Right cardiac atrium (tissue), 5 donors: ENCODE data around the gene TSPAN18. TPM values are rescaled to one million over a fixed set of nuclear protein-coding genes. Genes with fewer than 3 reads are reported as not detected.
A peak's percentile ranks its signal among the peaks of the same experiment; 100 is the strongest.

Experiments
- ATAC-seq, 2 donors: fragments of 200-7000 bp; cut with Tn5 transposase; one replicate each; pipeline versions ENCODE4 v1.8.0 to v1.9.1; 2020; ENCODE audit warnings: moderate library complexity in 2 of 2, mild to moderate bottlenecking in 1 of 2
- DNase-seq, 3 donors: peaks; one replicate each; pipeline ENCODE4 v3.0.0-alpha.2; 2020
- H3K27ac ChIP-seq: one replicate; pipeline ENCODE4 v1.5.1; 2013; ENCODE audit warnings: mild to moderate bottlenecking, low read length, control low read depth, moderate library complexity
- H3K27me3 ChIP-seq: one replicate; pipeline ENCODE4 v1.6.1; 2013; ENCODE audit not compliant: control insufficient read depth, insufficient read depth
- H3K4me1 ChIP-seq: one replicate; pipeline ENCODE4 v1.6.1; 2013; ENCODE audit warnings: low read length; ENCODE audit not compliant: control insufficient read depth, insufficient read depth
- H3K4me3 ChIP-seq: one replicate; pipeline ENCODE4 v1.5.1; 2013; ENCODE audit warnings: low read length, control low read depth
- H3K9me3 ChIP-seq: one replicate; pipeline ENCODE4 v1.6.1; 2013; ENCODE audit warnings: low read length; ENCODE audit not compliant: control insufficient read depth
- WGBS: extraction: QIAGEN DNeasy Blood & Tissue Kit; methylation state at CpG from one replicate; pipeline ENCODE4 v1.1.7; 2013; 5-methylcytosine and 5-hydroxymethylcytosine counted together
- intact Hi-C, 4 donors: fragments of 100-400 bp; cut with DNase I; formaldehyde crosslinking; loops; one replicate each; pipeline versions ENCODE4 v1.11.0 to v1.14.0; 2022 to 2023
- polyA plus RNA-seq: library from polyadenylated mRNA; stranded (reverse); fragments of 200-250 nt; gene quantifications from one replicate; pipeline ENCODE4 v1.2.3, GENCODE V29; 2013
- total RNA-seq, 4 donors: library from RNA; stranded (reverse); fragmentation: NEBNext Ultra II Directional; extraction: Animal tissue kit (Norgen Biotek cat#: 25700); gene quantifications; one replicate each; pipeline ENCODE4 v1.2.1, GENCODE V29; 2021
- donor health status: healthy with polysubstance abuse.
- donor health status: DM: no; HTN: yes; CAD: no.
- donor health status: DM: no; HTN: no; CAD: no.
- donor health status: DM: no; HTN: yes; CAD: no; lungs with severe emphysema.
- donor health status: DM: yes; HTN: yes; CAD: no.

Gene TSPAN18
- total and polyA plus RNA-seq, 5 donors = 120 to 236 (median 192) TPM

GRCh38 chr11:44910591-44910990, 183.8 kb downstream of the TSPAN18 start:
- H3K4me3 ChIP-seq = no peak overlapping the region
- H3K9me3 ChIP-seq = no peaks in the 10 kb centered on the region
- peaks cover 2% of the 10 kb centered on the region for H3K4me1 ChIP-seq
- DNase-seq (no peak), ATAC-seq (no peak)
- intact Hi-C loops = loop anchor here (2.0 to 10.0 kb wide), 5 partner anchors 183 to 356 kb away; partner anchors contain the start of genes TSPAN18 (in 2 of the 4) and CD82 (in 1 of the 4)
- no peaks in the 10 kb centered on the region for H3K27me3 ChIP-seq
- H3K27ac ChIP-seq = no peak overlapping the region
- 85% methylated on average over 9 of the region's 9 CpGs for WGBS

- peak overlapping the region; percentile 33 for H3K27ac ChIP-seq
- intact Hi-C loops = loop anchor here (1.0 to 10.0 kb wide), 6 partner anchors 184 to 356 kb away; partner anchors contain the start of genes TSPAN18 (in 2 of the 4) and CD82 (in 1 of the 4)
- H3K4me1 ChIP-seq = peaks cover 2% of the 10 kb centered on the region
- WGBS = 21% methylated on average over 24 of the region's 24 CpGs
- H3K4me3 ChIP-seq = no peak overlapping the region
- H3K9me3 ChIP-seq = no peaks in the 10 kb centered on the region
- no peaks in the 10 kb centered on the region for H3K27me3 ChIP-seq
- DNase-seq (peak; percentile 85 to 91 (median 87)), ATAC-seq (peak; percentile 78 to 83)
Observed at GRCh38 chr11:44911029-44911814, 184.5 kb downstream of the TSPAN18 start.

- intact Hi-C loops = loop anchor here (5.0 to 10.0 kb wide), 4 partner anchors 185 to 358 kb away; partner anchors contain the start of genes TSPAN18 (in 2 of the 4) and CD82 (in 1 of the 4)
- Histone ChIP-seq H3K27me3 (no peaks in the 10 kb centered on the region), H3K9me3 (no peaks in the 10 kb centered on the region), H3K27ac (no peak overlapping the region), H3K4me3 (no peak overlapping the region), H3K4me1 (peaks cover 2% of the 10 kb centered on the region)
- DNase-seq (peak in 2 of 3 donors; percentile 64 to 72), ATAC-seq (peak in 1 of 2 donors; percentile 47)
- 73% methylated on average over 12 of the region's 12 CpGs for WGBS
Observed at GRCh38 chr11:44912270-44912987, 185.7 kb downstream of the TSPAN18 start.

- DNase-seq (no peak), ATAC-seq (no peak)
- Histone ChIP-seq H3K27me3 (no peaks in the 10 kb centered on the region), H3K4me3 (no peak overlapping the region), H3K27ac (no peak overlapping the region), H3K4me1 (peaks cover 2% of the 10 kb centered on the region), H3K9me3 (no peaks in the 10 kb centered on the region)
- intact Hi-C loops = loop anchor here (5.0 to 10.0 kb wide), 4 partner anchors 186 to 359 kb away; partner anchors contain the start of genes TSPAN18 (in 2 of the 4) and CD82 (in 1 of the 4)
Observed at GRCh38 chr11:44913502-44913901, 186.7 kb downstream of the TSPAN18 start.

GRCh38 chr11:44914105-44914504, 187.3 kb downstream of the TSPAN18 start:
- DNase-seq (no peak), ATAC-seq (no peak)
- H3K4me1 ChIP-seq = peaks cover 2% of the 10 kb centered on the region
- no peaks in the 10 kb centered on the region for H3K27me3 ChIP-seq
- intact Hi-C loops = loop anchor here (5.0 to 10.0 kb wide), 4 partner anchors 187 to 359 kb away; partner anchors contain the start of genes TSPAN18 (in 2 of the 4) and CD82 (in 1 of the 4)
- 79% methylated on average over 2 of the region's 2 CpGs for WGBS
- no peaks in the 10 kb centered on the region for H3K9me3 ChIP-seq
- no peak overlapping the region for H3K27ac ChIP-seq
- H3K4me3 ChIP-seq = no peak overlapping the region

- 87% methylated on average over 10 of the region's 10 CpGs for WGBS
- Histone ChIP-seq H3K4me3 (no peak overlapping the region), H3K27me3 (no peaks in the 10 kb centered on the region), H3K4me1 (peaks cover 2% of the 10 kb centered on the region), H3K27ac (no peak overlapping the region), H3K9me3 (no peaks in the 10 kb centered on the region)
- DNase-seq (peak in 1 of 3 donors; percentile 28), ATAC-seq (no peak)
- intact Hi-C loops = loop anchor here (10.0 kb wide), 2 partner anchors 350 to 360 kb away; partner anchors contain the start of gene CD82 (in 1 of the 4)
Observed at GRCh38 chr11:44915004-44915403, 188.2 kb downstream of the TSPAN18 start.

GRCh38 chr11:44915621-44916020, 188.9 kb downstream of the TSPAN18 start:
- Histone ChIP-seq H3K27me3 (no peaks in the 10 kb centered on the region), H3K9me3 (no peaks in the 10 kb centered on the region), H3K4me3 (no peak overlapping the region), H3K27ac (no peak overlapping the region), H3K4me1 (peaks cover 2% of the 10 kb centered on the region)
- ATAC-seq = no peak
- peak in 1 of 3 donors; percentile 23 for DNase-seq
- intact Hi-C loops = loop anchor here (10.0 kb wide), 2 partner anchors 351 to 361 kb away; partner anchors contain the start of gene CD82 (in 1 of the 4)
- WGBS = 61% methylated on average over 10 of the region's 10 CpGs

- H3K27me3 ChIP-seq = no peaks in the 10 kb centered on the region
- H3K4me3 ChIP-seq = no peak overlapping the region
- WGBS = 57% methylated on average over 8 of the region's 8 CpGs
- DNase-seq = no peak
- H3K9me3 ChIP-seq = no peaks in the 10 kb centered on the region
- intact Hi-C loops = loop anchor here (10.0 kb wide), 2 partner anchors 352 to 362 kb away; partner anchors contain the start of gene CD82 (in 1 of the 4)
- ATAC-seq = no peak
- H3K4me1 ChIP-seq = no peaks in the 10 kb centered on the region
- peak overlapping the region; percentile 73 for H3K27ac ChIP-seq
Observed at GRCh38 chr11:44916331-44916730, 189.6 kb downstream of the TSPAN18 start.

- peak in 2 of 3 donors; percentile 43 to 54 for DNase-seq
- intact Hi-C loops = loop anchor here (10.0 kb wide), 2 partner anchors 352 to 362 kb away; partner anchors contain the start of gene CD82 (in 1 of the 4)
- Histone ChIP-seq H3K27ac (peak overlapping the region; percentile 76), H3K27me3 (no peaks in the 10 kb centered on the region), H3K4me3 (no peak overlapping the region), H3K4me1 (no peaks in the 10 kb centered on the region), H3K9me3 (no peaks in the 10 kb centered on the region)
- 80% methylated on average over 10 of the region's 10 CpGs for WGBS
- ATAC-seq = peak; percentile 38 to 60
Observed at GRCh38 chr11:44916801-44917385, 190.1 kb downstream of the TSPAN18 start.

- DNase-seq (peak in 1 of 3 donors; percentile 6), ATAC-seq (no peak)
- Histone ChIP-seq H3K27me3 (no peaks in the 10 kb centered on the region), H3K27ac (no peak overlapping the region), H3K4me3 (no peak overlapping the region), H3K9me3 (no peaks in the 10 kb centered on the region), H3K4me1 (no peaks in the 10 kb centered on the region)
- intact Hi-C loops = loop anchor here (10.0 kb wide), 2 partner anchors 353 to 363 kb away; partner anchors contain the start of gene CD82 (in 1 of the 4)
- WGBS = 94% methylated on average over 4 of the region's 4 CpGs
Observed at GRCh38 chr11:44917741-44918140, 191.0 kb downstream of the TSPAN18 start.
